WTC11 (cell line): ENCODE data around the gene DDC. TPM values are rescaled to one million over a fixed set of nuclear protein-coding genes. Genes with fewer than 3 reads are reported as not detected.

Experiments used
- ATAC-seq: fragments of 200-7000 bp; cut with Tn5 transposase; 2 replicates; pipeline ENCODE4 v1.10.0; 2021; ENCODE audit warnings: mild to moderate bottlenecking, moderate library complexity
- CTCF ChIA-PET: fragments of 300-600 bp; sonication (Branson Sonifier 250); formaldehyde crosslinking; loops from one replicate; lab custom pipeline; 2021; ENCODE audit warnings: antibody characterized with exemption; lab: Charles Lee
- POLR2A ChIA-PET: fragments of 350-600 bp; sonication (Branson Sonifier 250); formaldehyde crosslinking; loops from one replicate; lab custom pipeline; 2021; ENCODE audit warnings: antibody characterized with exemption; lab: Charles Lee
- DNase-seq: peaks from one replicate; pipeline ENCODE4 v3.0.0; 2021; ENCODE audit warnings: low spot score
- H3K27ac Mint-ChIP-seq: 2 replicates; pipeline ENCODE4 v1.8.0; 2021; ENCODE audit warnings: mixed read lengths
- H3K27me3 Mint-ChIP-seq: 2 replicates; pipeline ENCODE4 v1.8.0; 2021; ENCODE audit warnings: low read depth, mild to moderate bottlenecking, moderate library complexity, mixed read lengths
- H3K36me3 Mint-ChIP-seq: 2 replicates; pipeline ENCODE4 v1.8.0; 2021; ENCODE audit warnings: mixed read lengths
- H3K4me1 Mint-ChIP-seq: 2 replicates; pipeline ENCODE4 v1.8.0; 2022; ENCODE audit warnings: mixed read lengths
- H3K4me3 Mint-ChIP-seq: 2 replicates; pipeline ENCODE4 v1.8.0; 2021; ENCODE audit warnings: mild to moderate bottlenecking, moderate library complexity, mixed read lengths
- H3K9me3 Mint-ChIP-seq: 2 replicates; pipeline ENCODE4 v1.8.0; 2021; ENCODE audit warnings: mixed read lengths
- ATF2 ChIP-seq: sonication (generic); formaldehyde crosslinking; IDR thresholded peaks from 2 replicates; pipeline ENCODE4 v1.8.1; 2022; ENCODE audit warnings: low read depth, missing genetic modification reagents, borderline replicate concordance
- E2F4 ChIP-seq: sonication (generic); formaldehyde crosslinking; IDR thresholded peaks from 2 replicates; pipeline ENCODE4 v1.8.1; 2022; ENCODE audit warnings: low read depth, mild to moderate bottlenecking, moderate library complexity, missing genetic modification reagents, borderline replicate concordance
- EMX1 ChIP-seq: fragments of 250-450 bp; sonication (Bioruptor Pico); IDR thresholded peaks from 2 replicates; pipeline ENCODE4 v1.8.0; 2021; ENCODE audit warnings: mild to moderate bottlenecking
- ERG ChIP-seq: fragments of 250-450 bp; sonication (Bioruptor Pico); IDR thresholded peaks from 2 replicates; pipeline ENCODE4 v1.8.0; 2021; ENCODE audit warnings: mild to moderate bottlenecking
- FOXP1 ChIP-seq: sonication (generic); formaldehyde crosslinking; IDR thresholded peaks from 2 replicates; pipeline ENCODE4 v1.8.0; 2022; ENCODE audit warnings: missing genetic modification reagents, mild to moderate bottlenecking, moderate library complexity, borderline replicate concordance
- FOXP4 ChIP-seq: sonication (generic); formaldehyde crosslinking; IDR thresholded peaks from 2 replicates; pipeline ENCODE4 v1.8.0; 2022; ENCODE audit warnings: mild to moderate bottlenecking, missing genetic modification reagents
- GABPB1 ChIP-seq: sonication (generic); formaldehyde crosslinking; IDR thresholded peaks from 2 replicates; pipeline ENCODE4 v1.8.1; 2023; ENCODE audit warnings: mild to moderate bottlenecking, missing genetic modification reagents
- HMGXB4 ChIP-seq: sonication (generic); formaldehyde crosslinking; IDR thresholded peaks from 2 replicates; pipeline ENCODE4 v1.8.1; 2023; ENCODE audit warnings: mild to moderate bottlenecking, moderate library complexity, missing genetic modification reagents
- MLX ChIP-seq: sonication (generic); formaldehyde crosslinking; IDR thresholded peaks from 2 replicates; pipeline ENCODE4 v1.8.1; 2023; ENCODE audit warnings: mild to moderate bottlenecking, missing genetic modification reagents, moderate library complexity
- NR1H2 ChIP-seq: sonication (generic); formaldehyde crosslinking; IDR thresholded peaks from 2 replicates; pipeline ENCODE4 v1.9.0; 2021; ENCODE audit warnings: mild to moderate bottlenecking, moderate library complexity, missing genetic modification reagents
- SMAD3 ChIP-seq: sonication (generic); formaldehyde crosslinking; IDR thresholded peaks from 2 replicates; pipeline ENCODE4 v1.8.0; 2022; ENCODE audit warnings: missing genetic modification reagents, mild to moderate bottlenecking, borderline replicate concordance
- ZMAT4 ChIP-seq: fragments of 250-450 bp; sonication (Bioruptor Pico); IDR thresholded peaks from 2 replicates; pipeline ENCODE4 v1.9.0; 2021; ENCODE audit warnings: mild to moderate bottlenecking
- ZNF138 ChIP-seq: sonication (generic); formaldehyde crosslinking; conservative IDR thresholded peaks from 2 replicates; pipeline ENCODE4 v1.8.1; 2022; ENCODE audit warnings: mild to moderate bottlenecking, moderate library complexity, missing genetic modification reagents
- ZNF532 ChIP-seq: fragments of 250-450 bp; sonication (Bioruptor Pico); IDR thresholded peaks from 2 replicates; pipeline ENCODE4 v1.9.0; 2021; ENCODE audit warnings: mild to moderate bottlenecking, borderline replicate concordance
- total RNA-seq: library from RNA; stranded (reverse); gene quantifications from 3 replicates; pipeline ENCODE4 v1.2.3, GENCODE V29; 2021

The DDC gene
- total RNA-seq, 1 experiment from 2014 or later: not detected

- no peak for TF ChIP-seq FOXP4
- POLR2A ChIA-PET: no interaction called here
- Mint-ChIP-seq H3K4me1 (no peaks in the 10 kb centered on the region), H3K27me3 (no peaks in the 10 kb centered on the region), H3K9me3 (no peaks in the 10 kb centered on the region; the same call in 1 of the 2 replicates), H3K4me3 (no peak overlapping the region), H3K27ac (peak overlapping the region; percentile 14; the same call in 1 of the 2 replicates), H3K36me3 (peaks cover 41% of the 10 kb centered on the region)
- DNase-seq: no peak
- no peak for ATAC-seq
- CTCF ChIA-PET: interaction anchor here (1.0 to 1.1 kb wide), 4 partner anchors 18 to 566 kb away, joined by 3 to 8 read pairs (median 4); no protein-coding TSS in a partner anchor
These were observed 29.7 kb upstream of the DDC start for GRCh38 chr7:50594734-50595485.

GRCh38 chr7:50594136-50594535 is 28.9 kb upstream of the DDC start:
- no peak overlapping the region for H3K4me3 Mint-ChIP-seq
- POLR2A ChIA-PET: no interaction called here
- CTCF ChIA-PET: interaction anchor here (1.1 to 1.4 kb wide), 2 partner anchors 407 to 567 kb away, joined by 3 to 4 read pairs; no protein-coding TSS in a partner anchor
- H3K27me3 Mint-ChIP-seq: no peaks in the 10 kb centered on the region
- H3K36me3 Mint-ChIP-seq: peaks cover 39% of the 10 kb centered on the region
- TF ChIP-seq SMAD3 (CRISPR knock-in tag) (no peak), HMGXB4 (no peak), ZMAT4 (CRISPR knock-in tag) (no peak), NR1H2 (no peak), ZNF532 (no peak), FOXP1 (no peak)
- no peaks in the 10 kb centered on the region for H3K4me1 Mint-ChIP-seq
- no peak for DNase-seq
- H3K27ac Mint-ChIP-seq: no peak overlapping the region
- no peaks in the 10 kb centered on the region; the same call in 1 of the 2 replicates for H3K9me3 Mint-ChIP-seq
- no peak for ATAC-seq

GRCh38 chr7:50592940-50593339 is 27.7 kb upstream of the DDC start:
- H3K36me3 Mint-ChIP-seq: peaks cover 30% of the 10 kb centered on the region
- no peaks in the 10 kb centered on the region for H3K4me1 Mint-ChIP-seq
- POLR2A ChIA-PET: no interaction called here
- CTCF ChIA-PET: interaction anchor here (1.4 kb wide), 1 partner anchor 568 kb away, joined by 4 read pairs; no protein-coding TSS in a partner anchor
- H3K9me3 Mint-ChIP-seq: no peaks in the 10 kb centered on the region; the same call in 1 of the 2 replicates
- H3K27ac Mint-ChIP-seq: no peak overlapping the region
- H3K27me3 Mint-ChIP-seq: no peaks in the 10 kb centered on the region
- ATAC-seq (no peak), DNase-seq (no peak)
- H3K4me3 Mint-ChIP-seq: no peak overlapping the region
- TF ChIP-seq EMX1 (CRISPR knock-in tag): no peak
- TF ChIP-seq ERG (CRISPR knock-in tag): no peak
- TF ChIP-seq NR1H2: no peak
- TF ChIP-seq MLX (CRISPR knock-in tag): no peak
- TF ChIP-seq ATF2 (CRISPR knock-in tag): no peak
- TF ChIP-seq GABPB1 (CRISPR knock-in tag): no peak
- no peak for TF ChIP-seq ZNF138 (CRISPR knock-in tag)
- TF ChIP-seq E2F4 (CRISPR knock-in tag): no peak
